ENCODE results near the gene CD44.

DNA sequence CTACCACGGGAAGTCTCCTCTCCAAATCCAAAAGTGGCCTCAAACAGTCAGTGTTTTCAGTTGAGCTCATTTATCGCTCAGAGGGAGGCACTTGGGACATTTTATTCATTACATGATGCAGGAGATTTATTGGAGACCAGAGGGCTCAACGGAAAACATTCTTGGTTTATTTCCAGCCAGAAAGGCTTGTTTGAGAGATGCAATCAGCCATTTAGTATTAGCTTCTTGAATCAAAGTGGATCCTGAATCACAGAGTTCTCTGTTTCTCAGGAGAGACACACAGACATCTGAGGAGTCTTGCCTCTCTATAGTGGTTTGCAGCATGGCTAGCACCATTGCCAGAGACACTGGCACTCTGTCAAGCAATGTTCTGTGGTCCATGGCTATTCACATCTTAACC lies 31.5 kb downstream of the CD44 start:
- TF ChIP-seq POLR2AphosphoS5 (IDR thresholded peaks at IDR 0.05) = peak in 1 of 3 donors; percentile 15
- TF ChIP-seq, protein P1, sequence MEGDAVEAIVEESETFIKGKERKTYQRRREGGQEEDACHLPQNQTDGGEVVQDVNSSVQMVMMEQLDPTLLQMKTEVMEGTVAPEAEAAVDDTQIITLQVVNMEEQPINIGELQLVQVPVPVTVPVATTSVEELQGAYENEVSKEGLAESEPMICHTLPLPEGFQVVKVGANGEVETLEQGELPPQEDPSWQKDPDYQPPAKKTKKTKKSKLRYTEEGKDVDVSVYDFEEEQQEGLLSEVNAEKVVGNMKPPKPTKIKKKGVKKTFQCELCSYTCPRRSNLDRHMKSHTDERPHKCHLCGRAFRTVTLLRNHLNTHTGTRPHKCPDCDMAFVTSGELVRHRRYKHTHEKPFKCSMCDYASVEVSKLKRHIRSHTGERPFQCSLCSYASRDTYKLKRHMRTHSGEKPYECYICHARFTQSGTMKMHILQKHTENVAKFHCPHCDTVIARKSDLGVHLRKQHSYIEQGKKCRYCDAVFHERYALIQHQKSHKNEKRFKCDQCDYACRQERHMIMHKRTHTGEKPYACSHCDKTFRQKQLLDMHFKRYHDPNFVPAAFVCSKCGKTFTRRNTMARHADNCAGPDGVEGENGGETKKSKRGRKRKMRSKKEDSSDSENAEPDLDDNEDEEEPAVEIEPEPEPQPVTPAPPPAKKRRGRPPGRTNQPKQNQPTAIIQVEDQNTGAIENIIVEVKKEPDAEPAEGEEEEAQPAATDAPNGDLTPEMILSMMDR (IDR thresholded peaks at IDR 0.05) = no peak
